ENCODE results near the gene COG8. TPM values are rescaled to one million over a fixed set of nuclear protein-coding genes. Genes with fewer than 3 reads are reported as not detected.

The COG8 gene
- total and polyA plus RNA-seq, 7 donors: 9.6 to 57.6 (median 32.2) TPM

GRCh38 chr16:69322343-69322742 is 17.0 kb downstream of the COG8 start:
- TF ChIP-seq POLR2AphosphoS5 (IDR thresholded peaks at IDR 0.05) (no peak), EP300 (IDR thresholded peaks at IDR 0.05) (no peak), POLR2A (IDR thresholded peaks at IDR 0.05) (no peak), CTCF (IDR thresholded peaks at IDR 0.05) (no peak)
- DNase-seq: no peak
- Histone ChIP-seq H3K27ac (no peak overlapping the region), H3K9me3 (no peaks in the 10 kb centered on the region), H3K4me3 (no peak overlapping the region), H3K36me3 (peaks cover 53 to 93% (median 67%) of the 10 kb centered on the region in 4 donors), H3K4me1 (peaks cover 0 to 20% (median 16%) of the 10 kb centered on the region in 4 donors), H3K27me3 (no peaks in the 10 kb centered on the region)
- intact Hi-C loops (cut with DNase I): no loop called here
- 93 to 94% methylated on average over 7 of the region's 7 CpGs for WGBS, 2 donors

GRCh38 chr16:69321080-69321479 is 18.3 kb downstream of the COG8 start:
- H3K4me3 ChIP-seq: no peak overlapping the region
- H3K9me3 ChIP-seq: no peaks in the 10 kb centered on the region
- DNase-seq: peak; percentile 44
- peaks cover 58 to 99% (median 80%) of the 10 kb centered on the region in 4 donors for H3K36me3 ChIP-seq
- no peak overlapping the region for H3K27ac ChIP-seq
- 94% methylated on average over 22 of the region's 22 CpGs for WGBS, 2 donors
- intact Hi-C loops (cut with DNase I): no loop called here
- H3K27me3 ChIP-seq: no peaks in the 10 kb centered on the region
- peaks cover 0 to 9% (median 5%) of the 10 kb centered on the region in 4 donors for H3K4me1 ChIP-seq
- no peak for TF ChIP-seq CTCF (IDR thresholded peaks at IDR 0.05)
- no peak for TF ChIP-seq POLR2AphosphoS5 (IDR thresholded peaks at IDR 0.05)
- no peak for TF ChIP-seq POLR2A (IDR thresholded peaks at IDR 0.05)
- no peak for TF ChIP-seq EP300 (IDR thresholded peaks at IDR 0.05)

DNA sequence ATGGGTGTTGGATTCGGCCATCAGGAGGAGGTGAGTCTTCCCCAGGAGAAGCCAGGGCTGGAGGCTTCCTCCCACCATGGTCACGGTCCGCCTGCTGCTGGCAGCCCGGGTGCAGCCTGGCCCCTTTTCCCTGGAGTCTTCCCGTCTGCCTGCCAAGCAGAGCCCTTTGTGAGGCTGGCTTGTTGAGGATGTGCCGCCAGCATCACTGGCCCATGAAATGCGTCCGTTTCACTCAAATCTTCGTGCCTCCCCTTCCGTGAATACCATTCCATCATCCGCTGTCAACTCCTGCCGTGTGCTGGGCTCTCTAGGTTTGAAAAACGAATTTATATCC is 18.7 kb downstream of the COG8 start:
- TF ChIP-seq CTCF (IDR thresholded peaks at IDR 0.05) (no peak), EP300 (IDR thresholded peaks at IDR 0.05) (no peak), POLR2AphosphoS5 (IDR thresholded peaks at IDR 0.05) (no peak), POLR2A (IDR thresholded peaks at IDR 0.05) (no peak)
- intact Hi-C loops (cut with DNase I): no loop called here
- peak; percentile 46 for DNase-seq
- Histone ChIP-seq H3K9me3 (no peaks in the 10 kb centered on the region), H3K36me3 (peaks cover 62 to 99% (median 84%) of the 10 kb centered on the region in 4 donors), H3K4me1 (peaks cover 0 to 6% (median under 1%) of the 10 kb centered on the region in 4 donors), H3K27ac (no peak overlapping the region), H3K27me3 (no peaks in the 10 kb centered on the region), H3K4me3 (no peak overlapping the region)
- 93% methylated on average over 13 of the region's 13 CpGs for WGBS, 2 donors

DNA sequence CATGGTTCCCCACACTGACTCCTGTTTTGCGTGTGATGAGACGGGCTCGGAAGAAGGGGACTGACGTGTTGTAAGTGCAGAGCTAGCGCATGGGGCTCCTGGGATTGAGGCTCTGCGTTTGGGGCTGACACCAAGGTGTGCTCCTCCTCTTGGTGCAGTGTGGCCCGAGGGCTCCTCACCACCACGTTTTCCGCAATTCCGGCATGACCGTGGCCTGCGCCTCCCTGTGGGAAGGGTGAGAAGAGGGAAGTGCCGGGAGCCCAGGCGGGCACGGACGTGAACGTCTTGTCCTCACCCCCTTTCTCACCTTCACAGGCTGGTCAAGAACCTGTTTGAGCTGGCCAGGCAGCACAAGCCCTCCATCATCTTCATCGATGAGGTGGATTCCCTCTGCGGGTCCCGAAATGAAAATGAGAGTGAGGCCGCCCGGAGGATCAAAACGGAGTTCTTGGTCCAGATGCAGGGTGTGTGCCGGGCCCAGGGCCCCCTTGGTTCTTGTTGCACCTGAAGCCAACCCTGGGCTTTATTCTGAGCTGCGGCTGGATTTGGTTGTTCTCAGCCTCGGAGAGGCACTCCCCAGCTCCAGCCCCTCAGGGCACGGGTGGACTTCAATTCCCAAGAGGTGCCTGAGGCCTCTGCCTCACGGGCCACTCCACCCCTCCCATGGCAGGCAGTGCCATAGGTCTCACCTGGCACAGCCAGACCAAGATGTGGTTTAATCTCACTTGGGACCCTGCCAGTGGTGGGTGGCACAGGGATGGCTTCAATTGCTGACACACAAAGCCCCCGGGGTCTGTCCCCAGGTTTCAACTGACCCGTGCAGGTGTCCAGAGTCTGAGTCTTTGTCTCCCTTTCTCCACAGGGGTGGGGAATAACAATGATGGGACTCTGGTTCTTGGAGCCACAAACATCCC is 19.3 kb downstream of the COG8 start:
- intact Hi-C loops (cut with DNase I): no loop called here
- H3K36me3 ChIP-seq: peaks cover 62 to 99% (median 85%) of the 10 kb centered on the region in 4 donors
- DNase-seq: peak; percentile 55
- no peak for TF ChIP-seq EP300 (IDR thresholded peaks at IDR 0.05)
- TF ChIP-seq POLR2AphosphoS5 (IDR thresholded peaks at IDR 0.05): peak in 1 of 4 donors; percentile 5
- no peaks in the 10 kb centered on the region for H3K27me3 ChIP-seq
- no peaks in the 10 kb centered on the region for H3K9me3 ChIP-seq
- no peak overlapping the region for H3K4me3 ChIP-seq
- H3K27ac ChIP-seq: no peak overlapping the region
- 92 to 93% methylated on average over 30 of the region's 30 CpGs for WGBS, 2 donors
- H3K4me1 ChIP-seq: peaks cover 0 to 5% (median 0%) of the 10 kb centered on the region in 4 donors

DNA sequence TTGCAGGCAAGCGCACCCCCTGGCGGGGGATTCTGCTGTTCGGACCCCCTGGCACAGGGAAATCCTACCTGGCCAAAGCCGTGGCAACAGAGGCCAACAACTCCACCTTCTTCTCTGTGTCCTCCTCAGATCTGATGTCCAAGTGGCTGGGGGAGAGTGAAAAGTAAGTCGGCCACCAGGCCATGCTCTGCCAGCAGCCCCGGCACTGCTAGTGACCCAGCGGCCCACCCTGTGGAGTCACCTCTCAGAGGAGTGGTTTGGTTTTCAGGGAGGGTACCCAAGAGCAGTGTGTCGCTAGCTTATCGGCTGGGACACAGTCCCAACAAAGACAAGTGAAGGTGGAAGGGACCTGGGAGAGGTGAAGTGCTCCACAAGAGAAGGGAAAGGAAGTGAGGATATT is 20.0 kb downstream of the COG8 start:
- no peak overlapping the region for H3K27ac ChIP-seq
- 93 to 94% methylated on average over 9 of the region's 9 CpGs for WGBS, 2 donors
- intact Hi-C loops (cut with DNase I): no loop called here

More for the DNA sequence above, 20.0 kb downstream of the COG8 start:
- TF ChIP-seq CTCF (IDR thresholded peaks at IDR 0.05): no peak
- no peak for TF ChIP-seq POLR2A (IDR thresholded peaks at IDR 0.05)
- peaks cover 62 to 99% (median 78%) of the 10 kb centered on the region in 4 donors for H3K36me3 ChIP-seq
- peaks cover 0 to 7% (median 0%) of the 10 kb centered on the region in 4 donors for H3K4me1 ChIP-seq
- no peaks in the 10 kb centered on the region for H3K9me3 ChIP-seq
- peak; percentile 43 for DNase-seq
- no peak overlapping the region for H3K4me3 ChIP-seq
- H3K27me3 ChIP-seq: no peaks in the 10 kb centered on the region
